Glutamatergic neuron (in vitro differentiated cells): ENCODE data around the gene CDH23. TPM values are rescaled to one million over a fixed set of nuclear protein-coding genes. Genes with fewer than 3 reads are reported as not detected.

Source experiments
- DNase-seq: peaks from one replicate; pipeline ENCODE4 v3.0.0; 2022
- H3K27ac Mint-ChIP-seq: one replicate; pipeline ENCODE4 v1.8.0; 2020; ENCODE audit warnings: mild to moderate bottlenecking, mixed read lengths, inconsistent platforms; ENCODE audit not compliant: unreplicated experiment
- H3K27me3 Mint-ChIP-seq: one replicate; pipeline ENCODE4 v1.8.0; 2020; ENCODE audit warnings: mild to moderate bottlenecking, moderate library complexity, mixed read lengths, inconsistent platforms; ENCODE audit not compliant: unreplicated experiment
- H3K36me3 Mint-ChIP-seq: one replicate; pipeline ENCODE4 v1.8.0; 2020; ENCODE audit warnings: mild to moderate bottlenecking, mixed read lengths, inconsistent platforms; ENCODE audit not compliant: unreplicated experiment
- H3K4me1 Mint-ChIP-seq: one replicate; pipeline ENCODE4 v1.8.0; 2020; ENCODE audit warnings: mild to moderate bottlenecking, low read depth, mixed read lengths, inconsistent platforms; ENCODE audit not compliant: unreplicated experiment
- H3K4me3 Mint-ChIP-seq: one replicate; pipeline ENCODE4 v1.8.0; 2020; ENCODE audit warnings: mild to moderate bottlenecking, mixed read lengths, inconsistent platforms; ENCODE audit not compliant: unreplicated experiment
- H3K9me3 Mint-ChIP-seq: one replicate; pipeline ENCODE4 v1.8.0; 2020; ENCODE audit warnings: mild to moderate bottlenecking, moderate library complexity, mixed read lengths, inconsistent platforms; ENCODE audit not compliant: unreplicated experiment
- total RNA-seq: library from RNA; stranded (reverse); fragmentation: NEBNext Ultra II Directional; extraction: Animal tissue kit (Norgen Biotek cat#: 25700); gene quantifications from one replicate; pipeline ENCODE4 v1.2.1, GENCODE V29; 2021; ENCODE audit not compliant: unreplicated experiment
- TF ChIP-seq, protein P1 (sequence below): fragments of 200-600 bp; sonication (generic); IDR thresholded peaks from one replicate; pipeline ENCODE4 v1.5.0; 2021; ENCODE audit not compliant: partially characterized antibody, unreplicated experiment

Gene CDH23
- total RNA-seq, 1 donor from 2014 or later: 2.0 TPM

DNA sequence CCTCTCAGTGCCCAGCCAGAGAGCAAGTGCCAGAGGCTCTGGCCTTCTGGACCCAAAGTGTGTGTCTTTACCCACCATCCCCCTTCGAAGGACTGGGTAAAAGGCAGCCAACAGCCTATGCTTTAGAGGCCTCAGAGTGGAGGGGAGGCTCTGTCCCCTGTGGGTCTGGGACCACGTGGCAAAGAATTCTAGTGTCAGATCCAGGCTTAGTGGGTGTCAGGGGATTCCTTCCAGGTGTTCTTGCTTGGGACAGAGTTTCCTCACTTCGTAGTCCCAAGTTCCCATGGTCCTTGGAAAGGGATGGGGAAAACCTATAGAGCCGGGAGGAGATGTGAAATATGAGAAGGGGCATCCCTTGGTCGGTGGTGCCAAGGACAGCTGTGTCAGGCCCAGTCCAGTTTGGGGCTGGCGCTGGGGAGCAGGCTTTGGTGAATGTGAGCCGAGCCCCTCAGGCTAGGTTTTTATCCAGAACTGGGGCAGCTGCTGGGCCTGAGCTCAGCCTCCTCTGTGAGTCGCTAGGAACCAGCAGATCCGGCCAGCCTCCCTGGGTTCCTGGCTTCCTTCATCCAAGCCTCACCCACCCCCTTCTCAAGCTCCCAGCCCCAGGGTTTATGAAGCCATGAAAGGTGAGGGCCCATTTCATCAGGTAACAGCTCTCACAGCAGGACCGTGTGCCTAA lies 251.7 kb downstream of the CDH23 start:
- Mint-ChIP-seq H3K4me3 (no peak overlapping the region), H3K9me3 (no peaks in the 10 kb centered on the region), H3K27ac (no peak overlapping the region), H3K36me3 (no peaks in the 10 kb centered on the region), H3K4me1 (peaks cover 5% of the 10 kb centered on the region), H3K27me3 (peaks cover 2% of the 10 kb centered on the region)
- DNase-seq: no peak
- TF ChIP-seq, protein P1, sequence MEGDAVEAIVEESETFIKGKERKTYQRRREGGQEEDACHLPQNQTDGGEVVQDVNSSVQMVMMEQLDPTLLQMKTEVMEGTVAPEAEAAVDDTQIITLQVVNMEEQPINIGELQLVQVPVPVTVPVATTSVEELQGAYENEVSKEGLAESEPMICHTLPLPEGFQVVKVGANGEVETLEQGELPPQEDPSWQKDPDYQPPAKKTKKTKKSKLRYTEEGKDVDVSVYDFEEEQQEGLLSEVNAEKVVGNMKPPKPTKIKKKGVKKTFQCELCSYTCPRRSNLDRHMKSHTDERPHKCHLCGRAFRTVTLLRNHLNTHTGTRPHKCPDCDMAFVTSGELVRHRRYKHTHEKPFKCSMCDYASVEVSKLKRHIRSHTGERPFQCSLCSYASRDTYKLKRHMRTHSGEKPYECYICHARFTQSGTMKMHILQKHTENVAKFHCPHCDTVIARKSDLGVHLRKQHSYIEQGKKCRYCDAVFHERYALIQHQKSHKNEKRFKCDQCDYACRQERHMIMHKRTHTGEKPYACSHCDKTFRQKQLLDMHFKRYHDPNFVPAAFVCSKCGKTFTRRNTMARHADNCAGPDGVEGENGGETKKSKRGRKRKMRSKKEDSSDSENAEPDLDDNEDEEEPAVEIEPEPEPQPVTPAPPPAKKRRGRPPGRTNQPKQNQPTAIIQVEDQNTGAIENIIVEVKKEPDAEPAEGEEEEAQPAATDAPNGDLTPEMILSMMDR: no peak

DNA sequence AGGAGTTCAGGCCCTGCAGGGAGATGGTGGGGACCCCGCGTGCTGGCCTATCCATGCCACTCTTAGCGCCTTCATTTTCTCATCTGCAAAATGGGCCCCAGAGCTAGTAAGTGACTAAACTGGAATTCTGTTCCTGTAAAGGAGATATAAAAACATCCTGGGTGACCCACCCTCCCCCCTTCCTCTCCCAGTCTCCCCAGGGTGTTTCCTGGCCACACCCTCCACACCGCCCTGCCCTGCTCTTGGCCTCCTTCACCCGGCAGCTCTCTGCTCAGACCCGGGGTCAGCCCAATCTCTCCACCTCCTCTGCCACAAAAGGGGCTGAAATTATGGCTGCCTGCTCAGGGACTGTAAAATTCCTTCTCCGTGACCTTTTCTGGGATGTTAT lies 252.2 kb downstream of the CDH23 start:
- Mint-ChIP-seq H3K4me1 (peaks cover 5% of the 10 kb centered on the region), H3K27ac (no peak overlapping the region), H3K27me3 (peaks cover 2% of the 10 kb centered on the region), H3K4me3 (no peak overlapping the region), H3K36me3 (no peaks in the 10 kb centered on the region), H3K9me3 (no peaks in the 10 kb centered on the region)
- TF ChIP-seq, protein P1: no peak
- no peak for DNase-seq

DNA sequence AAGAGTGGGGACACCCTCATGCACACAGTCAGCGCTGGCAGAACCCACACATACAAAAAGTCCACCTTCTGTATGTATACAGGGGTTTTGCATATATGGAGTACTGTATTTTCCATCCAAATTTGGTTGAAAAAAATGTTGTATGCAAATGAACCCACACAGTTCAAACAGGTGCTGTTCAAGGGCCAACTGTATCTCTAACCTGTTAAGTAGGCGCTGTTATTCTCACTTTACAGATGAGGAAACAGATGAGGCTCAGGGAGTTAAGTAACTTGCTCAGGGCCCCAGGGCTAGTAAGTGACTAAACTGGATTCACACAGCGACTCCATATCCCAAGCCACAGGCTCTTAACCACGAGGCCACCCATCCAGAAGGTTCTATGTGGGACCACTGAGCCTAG lies 252.9 kb downstream of the CDH23 start:
- peaks cover 5% of the 10 kb centered on the region for H3K4me1 Mint-ChIP-seq
- H3K27me3 Mint-ChIP-seq: peaks cover 4% of the 10 kb centered on the region
- TF ChIP-seq, protein P1: no peak

DNA sequence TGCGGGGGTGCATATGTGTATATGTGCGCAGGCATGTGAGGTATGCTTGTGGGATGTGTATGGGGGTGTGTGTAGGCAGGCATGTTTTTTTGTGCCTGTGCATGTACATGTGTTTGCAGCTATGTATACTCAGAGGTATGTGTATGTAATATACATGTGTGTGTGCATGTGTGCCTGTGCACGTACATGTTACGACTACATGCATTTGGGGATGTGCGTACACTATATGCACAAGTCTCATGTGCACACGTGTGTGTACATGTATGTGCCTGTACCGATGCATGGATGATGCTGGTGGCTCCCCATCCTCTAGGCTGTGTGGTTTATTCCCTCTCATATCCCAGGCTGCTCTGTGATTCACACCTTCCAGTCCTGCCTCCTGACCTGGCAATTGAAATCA lies 253.7 kb downstream of the CDH23 start:
- no peak overlapping the region for H3K27ac Mint-ChIP-seq
- H3K4me1 Mint-ChIP-seq: peaks cover 7% of the 10 kb centered on the region
- TF ChIP-seq, protein P1: no peak
- no peak for DNase-seq
- peaks cover 1% of the 10 kb centered on the region for H3K9me3 Mint-ChIP-seq
- no peaks in the 10 kb centered on the region for H3K36me3 Mint-ChIP-seq
- H3K27me3 Mint-ChIP-seq: peaks cover 2% of the 10 kb centered on the region
- no peak overlapping the region for H3K4me3 Mint-ChIP-seq

More for the DNA sequence above, 252.9 kb downstream of the CDH23 start:
- no peak overlapping the region for H3K27ac Mint-ChIP-seq
- no peaks in the 10 kb centered on the region for H3K36me3 Mint-ChIP-seq
- H3K9me3 Mint-ChIP-seq: peaks cover 1% of the 10 kb centered on the region
- no peak for DNase-seq
- H3K4me3 Mint-ChIP-seq: no peak overlapping the region

DNA sequence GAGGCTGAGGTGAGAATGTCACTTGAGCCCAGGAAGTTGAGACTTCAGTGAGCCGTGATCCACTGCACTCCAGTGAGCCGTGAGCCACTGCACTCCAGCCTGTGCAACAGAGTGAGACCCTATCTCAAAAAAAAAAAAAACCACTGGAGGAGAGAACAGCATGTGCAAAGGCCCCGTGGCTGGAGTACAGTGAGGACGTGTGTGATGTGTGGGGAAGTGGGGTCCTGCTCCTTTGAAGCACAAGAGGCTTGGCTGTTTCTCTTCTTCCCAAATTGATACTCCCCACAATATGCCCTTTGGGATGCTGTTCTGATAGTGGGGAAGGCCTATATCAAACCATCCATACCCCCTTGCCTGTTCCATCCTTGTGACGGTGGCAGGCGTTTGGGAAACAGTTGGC lies 254.7 kb downstream of the CDH23 start:
- H3K27me3 Mint-ChIP-seq: peaks cover 3% of the 10 kb centered on the region
- H3K4me3 Mint-ChIP-seq: no peak overlapping the region
- H3K36me3 Mint-ChIP-seq: no peaks in the 10 kb centered on the region

More for the DNA sequence above, 254.7 kb downstream of the CDH23 start:
- Mint-ChIP-seq H3K4me1 (peaks cover 7% of the 10 kb centered on the region), H3K27ac (no peak overlapping the region), H3K9me3 (peaks cover 1% of the 10 kb centered on the region)
- no peak for DNase-seq
- TF ChIP-seq, protein P1: no peak
